Liver (tissue), 9 donors: ENCODE data around the gene THAP11. TPM values are rescaled to one million over a fixed set of nuclear protein-coding genes. Genes with fewer than 3 reads are reported as not detected.

Experiments
- DNase-seq: peaks from one replicate; pipeline ENCODE4 v3.0.0-alpha.2; 2017; ENCODE audit warnings: low spot score
- H3K27ac ChIP-seq, 2 donors: one replicate each; pipeline ENCODE4 v1.7.0; 2013; ENCODE audit warnings: inconsistent platforms in 2 of 2, low read length in 2 of 2, control low read depth in 1 of 2, low read depth in 1 of 2, mild to moderate bottlenecking in 1 of 2
- H3K27me3 ChIP-seq, 4 donors: one replicate each; pipeline versions ENCODE4 v1.6.1 to v1.7.0; 2013; ENCODE audit warnings: low read length in 3 of 4, inconsistent platforms in 1 of 4, mild to moderate bottlenecking in 1 of 4, moderate library complexity in 1 of 4; ENCODE audit not compliant: control insufficient read depth in 4 of 4, insufficient read depth in 4 of 4
- H3K36me3 ChIP-seq, 4 donors: one replicate each; pipeline versions ENCODE4 v1.6.1 to v1.7.0; 2013; ENCODE audit warnings: low read length in 3 of 4, mild to moderate bottlenecking in 3 of 4, low read depth in 1 of 4, moderate library complexity in 1 of 4; ENCODE audit not compliant: control insufficient read depth in 4 of 4, insufficient read depth in 3 of 4
- H3K4me1 ChIP-seq, 4 donors: one replicate each; pipeline versions ENCODE4 v1.6.1 to v1.7.0; 2013; ENCODE audit warnings: low read length in 3 of 4, mild to moderate bottlenecking in 3 of 4, moderate library complexity in 1 of 4; ENCODE audit not compliant: control insufficient read depth in 4 of 4, insufficient read depth in 4 of 4
- H3K4me3 ChIP-seq, 3 donors: one replicate each; pipeline versions ENCODE4 v1.6.1 to v1.7.0; 2013; ENCODE audit warnings: low read length in 3 of 3, control low read depth in 1 of 3, low read depth in 1 of 3, mild to moderate bottlenecking in 1 of 3
- H3K9ac ChIP-seq, 2 donors: one replicate each; pipeline ENCODE4 v1.7.0; 2013; ENCODE audit warnings: low read length in 2 of 2, mild to moderate bottlenecking in 2 of 2, moderate library complexity in 2 of 2, control low read depth in 1 of 2, low read depth in 1 of 2
- H3K9me3 ChIP-seq, 4 donors: one replicate each; pipeline versions ENCODE4 v1.6.1 to v1.7.0; 2013; ENCODE audit warnings: low read length in 3 of 4; ENCODE audit not compliant: control insufficient read depth in 4 of 4
- CTCF ChIP-seq: fragments of 150-350 bp; IDR thresholded peaks from 2 replicates; pipeline ENCODE4 v1.5.1; 2017; ENCODE audit warnings: improper control_type of control experiment, low read depth, low read length; ENCODE audit not compliant: missing input control
- EGR1 ChIP-seq, 2 donors: IDR thresholded peaks; 2 replicates each; pipeline ENCODE4 v1.6.1; 2016 to 2018; ENCODE audit warnings: antibody characterized with exemption in 2 of 2, low read depth in 2 of 2
- FOXA1 ChIP-seq: IDR thresholded peaks from 2 replicates; pipeline ENCODE4 v1.6.1; 2016; ENCODE audit warnings: antibody characterized with exemption
- FOXA2 ChIP-seq: IDR thresholded peaks from 2 replicates; pipeline ENCODE4 v1.6.1; 2016; ENCODE audit warnings: antibody characterized with exemption
- GABPA ChIP-seq, 2 donors: IDR thresholded peaks in 1 of 2; conservative IDR thresholded peaks in 1 of 2; 2 replicates each; pipeline ENCODE4 v1.6.1; 2016; ENCODE audit warnings: antibody characterized with exemption in 2 of 2, mild to moderate bottlenecking in 1 of 2, moderate library complexity in 1 of 2
- HNF4A ChIP-seq, 2 donors: conservative IDR thresholded peaks; 2 replicates each; pipeline ENCODE4 v1.6.1; 2016; ENCODE audit warnings: antibody characterized with exemption in 2 of 2, mild to moderate bottlenecking in 2 of 2
- HNF4G ChIP-seq: IDR thresholded peaks from 2 replicates; pipeline ENCODE4 v1.6.1; 2016; ENCODE audit warnings: antibody characterized with exemption
- JUND ChIP-seq, 2 donors: IDR thresholded peaks; 2 replicates each; pipeline ENCODE4 v1.6.1; 2016; ENCODE audit warnings: antibody characterized with exemption in 2 of 2
- MAX ChIP-seq: IDR thresholded peaks from 2 replicates; pipeline ENCODE4 v1.6.1; 2016; ENCODE audit warnings: antibody characterized with exemption
- NR2F2 ChIP-seq: IDR thresholded peaks from 2 replicates; pipeline ENCODE4 v1.6.1; 2016; ENCODE audit warnings: antibody characterized with exemption
- RAD21 ChIP-seq, 2 donors: IDR thresholded peaks; 2 replicates each; pipeline ENCODE4 v1.6.1; 2016; ENCODE audit warnings: antibody characterized with exemption in 2 of 2, mild to moderate bottlenecking in 2 of 2
- RXRA ChIP-seq, 2 donors: IDR thresholded peaks; 2 replicates each; pipeline ENCODE4 v1.6.1; 2017 to 2018; ENCODE audit warnings: antibody characterized with exemption in 2 of 2, mild to moderate bottlenecking in 1 of 2
- SP1 ChIP-seq: IDR thresholded peaks from 2 replicates; pipeline ENCODE4 v1.6.1; 2018; ENCODE audit warnings: antibody characterized with exemption, mild to moderate bottlenecking
- TAF1 ChIP-seq: conservative IDR thresholded peaks from 2 replicates; pipeline ENCODE4 v1.6.1; 2016; ENCODE audit warnings: antibody characterized with exemption, mild to moderate bottlenecking
- YY1 ChIP-seq: IDR thresholded peaks from 2 replicates; pipeline ENCODE4 v1.6.1; 2016; ENCODE audit warnings: antibody characterized with exemption, mild to moderate bottlenecking
- WGBS: extraction: QIAGEN DNeasy Blood & Tissue Kit; methylation state at CpG from one replicate; pipeline ENCODE4 v1.1.7; 2013; 5-methylcytosine and 5-hydroxymethylcytosine counted together
- polyA plus RNA-seq, 2 donors: library from polyadenylated mRNA; stranded (reverse) in 1 of 2; unstranded in 1 of 2; fragments of 200-250 nt in 1 of 2; fragments of >200 nt in 1 of 2; fragmentation: Nextera tagmentation in 1 of 2; extraction: Ambion mirVana in 1 of 2; gene quantifications; one replicate each; pipeline versions ENCODE4 v1.2.1 to v1.2.3, GENCODE V29; 2013 to 2015
- total RNA-seq, 2 donors: library from RNA; depleted of rRNA; stranded (reverse); fragments of >200 nt; gene quantifications; one replicate each; pipeline ENCODE4 v1.2.3, GENCODE V29; 2014
- TF ChIP-seq, protein P1 (sequence below): IDR thresholded peaks from 2 replicates; pipeline ENCODE4 v1.6.1; 2016; ENCODE audit warnings: antibody characterized with exemption, mild to moderate bottlenecking
- TF ChIP-seq, protein P2 (sequence below): IDR thresholded peaks from 2 replicates; pipeline ENCODE4 v1.6.1; 2016; ENCODE audit warnings: antibody characterized with exemption
- TF ChIP-seq, protein P3 (sequence below): IDR thresholded peaks from 2 replicates; pipeline ENCODE4 v1.6.1; 2016; ENCODE audit warnings: antibody characterized with exemption
- donor health status: healthy.
- donor health status: healthy.
- donor health status: healthy.
- donor health status: healthy.
- donor health status: healthy.

THAP11 gene
- total and polyA plus RNA-seq, 4 donors: 6.7 to 19.7 (median 11.8) TPM

DNA sequence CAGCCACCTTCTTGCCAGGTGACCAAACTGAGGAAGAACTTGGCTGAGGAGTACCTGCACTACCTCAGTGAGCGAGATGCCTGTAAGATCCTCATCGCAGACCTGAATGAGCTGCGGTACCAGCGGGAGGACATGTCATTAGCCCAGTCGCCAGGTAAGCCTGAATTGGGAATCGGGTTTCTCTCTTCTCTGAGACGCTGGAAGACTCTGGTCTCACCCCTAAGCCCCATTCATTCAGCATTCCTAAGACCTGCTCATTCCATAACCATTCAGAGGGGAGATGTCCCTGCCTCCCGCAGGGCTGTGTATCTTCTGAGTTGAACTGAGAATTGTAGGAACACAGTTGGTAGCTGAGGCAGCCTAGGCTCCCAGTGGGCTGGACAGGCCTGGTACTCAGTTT is 17.0 kb upstream of the THAP11 start:
- no peaks in the 10 kb centered on the region for H3K9me3 ChIP-seq
- peaks cover 0 to 2% (median 0%) of the 10 kb centered on the region in 4 donors for H3K4me1 ChIP-seq
- TF ChIP-seq, protein P1, sequence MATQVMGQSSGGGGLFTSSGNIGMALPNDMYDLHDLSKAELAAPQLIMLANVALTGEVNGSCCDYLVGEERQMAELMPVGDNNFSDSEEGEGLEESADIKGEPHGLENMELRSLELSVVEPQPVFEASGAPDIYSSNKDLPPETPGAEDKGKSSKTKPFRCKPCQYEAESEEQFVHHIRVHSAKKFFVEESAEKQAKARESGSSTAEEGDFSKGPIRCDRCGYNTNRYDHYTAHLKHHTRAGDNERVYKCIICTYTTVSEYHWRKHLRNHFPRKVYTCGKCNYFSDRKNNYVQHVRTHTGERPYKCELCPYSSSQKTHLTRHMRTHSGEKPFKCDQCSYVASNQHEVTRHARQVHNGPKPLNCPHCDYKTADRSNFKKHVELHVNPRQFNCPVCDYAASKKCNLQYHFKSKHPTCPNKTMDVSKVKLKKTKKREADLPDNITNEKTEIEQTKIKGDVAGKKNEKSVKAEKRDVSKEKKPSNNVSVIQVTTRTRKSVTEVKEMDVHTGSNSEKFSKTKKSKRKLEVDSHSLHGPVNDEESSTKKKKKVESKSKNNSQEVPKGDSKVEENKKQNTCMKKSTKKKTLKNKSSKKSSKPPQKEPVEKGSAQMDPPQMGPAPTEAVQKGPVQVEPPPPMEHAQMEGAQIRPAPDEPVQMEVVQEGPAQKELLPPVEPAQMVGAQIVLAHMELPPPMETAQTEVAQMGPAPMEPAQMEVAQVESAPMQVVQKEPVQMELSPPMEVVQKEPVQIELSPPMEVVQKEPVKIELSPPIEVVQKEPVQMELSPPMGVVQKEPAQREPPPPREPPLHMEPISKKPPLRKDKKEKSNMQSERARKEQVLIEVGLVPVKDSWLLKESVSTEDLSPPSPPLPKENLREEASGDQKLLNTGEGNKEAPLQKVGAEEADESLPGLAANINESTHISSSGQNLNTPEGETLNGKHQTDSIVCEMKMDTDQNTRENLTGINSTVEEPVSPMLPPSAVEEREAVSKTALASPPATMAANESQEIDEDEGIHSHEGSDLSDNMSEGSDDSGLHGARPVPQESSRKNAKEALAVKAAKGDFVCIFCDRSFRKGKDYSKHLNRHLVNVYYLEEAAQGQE: no peak
- TF ChIP-seq FOXA1 (no peak), RXRA (IDR thresholded peaks at IDR 0.05) (no peak), SP1 (no peak), HNF4G (no peak), FOXA2 (no peak), YY1 (no peak), NR2F2 (no peak), RAD21 (IDR thresholded peaks at IDR 0.05) (no peak), GABPA (IDR thresholded peaks at IDR 0.05 in 1 of 2, conservative IDR thresholded peaks at IDR 0.05 in 1 of 2) (no peak), CTCF (no peak), EGR1 (IDR thresholded peaks at IDR 0.05; ENCODE audit: low read depth in 2 of 2) (no peak), TAF1 (no peak), JUND (IDR thresholded peaks at IDR 0.05) (no peak), HNF4A (conservative IDR thresholded peaks at IDR 0.05) (no peak), MAX (no peak)
- TF ChIP-seq, protein P2, sequence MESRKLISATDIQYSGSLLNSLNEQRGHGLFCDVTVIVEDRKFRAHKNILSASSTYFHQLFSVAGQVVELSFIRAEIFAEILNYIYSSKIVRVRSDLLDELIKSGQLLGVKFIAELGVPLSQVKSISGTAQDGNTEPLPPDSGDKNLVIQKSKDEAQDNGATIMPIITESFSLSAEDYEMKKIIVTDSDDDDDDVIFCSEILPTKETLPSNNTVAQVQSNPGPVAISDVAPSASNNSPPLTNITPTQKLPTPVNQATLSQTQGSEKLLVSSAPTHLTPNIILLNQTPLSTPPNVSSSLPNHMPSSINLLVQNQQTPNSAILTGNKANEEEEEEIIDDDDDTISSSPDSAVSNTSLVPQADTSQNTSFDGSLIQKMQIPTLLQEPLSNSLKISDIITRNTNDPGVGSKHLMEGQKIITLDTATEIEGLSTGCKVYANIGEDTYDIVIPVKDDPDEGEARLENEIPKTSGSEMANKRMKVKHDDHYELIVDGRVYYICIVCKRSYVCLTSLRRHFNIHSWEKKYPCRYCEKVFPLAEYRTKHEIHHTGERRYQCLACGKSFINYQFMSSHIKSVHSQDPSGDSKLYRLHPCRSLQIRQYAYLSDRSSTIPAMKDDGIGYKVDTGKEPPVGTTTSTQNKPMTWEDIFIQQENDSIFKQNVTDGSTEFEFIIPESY: no peak
- TF ChIP-seq, protein P3, sequence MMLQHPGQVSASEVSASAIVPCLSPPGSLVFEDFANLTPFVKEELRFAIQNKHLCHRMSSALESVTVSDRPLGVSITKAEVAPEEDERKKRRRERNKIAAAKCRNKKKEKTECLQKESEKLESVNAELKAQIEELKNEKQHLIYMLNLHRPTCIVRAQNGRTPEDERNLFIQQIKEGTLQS: no peak
- no peak for DNase-seq
- no peak overlapping the region for H3K4me3 ChIP-seq
- WGBS: 93% methylated on average over 8 of the region's 8 CpGs
- no peak overlapping the region for H3K9ac ChIP-seq
- no peaks in the 10 kb centered on the region for H3K27me3 ChIP-seq
- peaks cover 0 to 29% (median 10%) of the 10 kb centered on the region in 4 donors for H3K36me3 ChIP-seq
- H3K27ac ChIP-seq: no peak overlapping the region
